Measurements from ENCODE around the gene CENPA.
"Not testable (repeated sequence)": the region's sequence is repeated elsewhere in the genome, so short reads cannot be mapped to it uniquely, and the experiment has no call there.

GRCh38 chr2:26750467-26750866, 35.4 kb upstream of the CENPA start:
- TF ChIP-seq, protein P1, sequence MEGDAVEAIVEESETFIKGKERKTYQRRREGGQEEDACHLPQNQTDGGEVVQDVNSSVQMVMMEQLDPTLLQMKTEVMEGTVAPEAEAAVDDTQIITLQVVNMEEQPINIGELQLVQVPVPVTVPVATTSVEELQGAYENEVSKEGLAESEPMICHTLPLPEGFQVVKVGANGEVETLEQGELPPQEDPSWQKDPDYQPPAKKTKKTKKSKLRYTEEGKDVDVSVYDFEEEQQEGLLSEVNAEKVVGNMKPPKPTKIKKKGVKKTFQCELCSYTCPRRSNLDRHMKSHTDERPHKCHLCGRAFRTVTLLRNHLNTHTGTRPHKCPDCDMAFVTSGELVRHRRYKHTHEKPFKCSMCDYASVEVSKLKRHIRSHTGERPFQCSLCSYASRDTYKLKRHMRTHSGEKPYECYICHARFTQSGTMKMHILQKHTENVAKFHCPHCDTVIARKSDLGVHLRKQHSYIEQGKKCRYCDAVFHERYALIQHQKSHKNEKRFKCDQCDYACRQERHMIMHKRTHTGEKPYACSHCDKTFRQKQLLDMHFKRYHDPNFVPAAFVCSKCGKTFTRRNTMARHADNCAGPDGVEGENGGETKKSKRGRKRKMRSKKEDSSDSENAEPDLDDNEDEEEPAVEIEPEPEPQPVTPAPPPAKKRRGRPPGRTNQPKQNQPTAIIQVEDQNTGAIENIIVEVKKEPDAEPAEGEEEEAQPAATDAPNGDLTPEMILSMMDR (IDR thresholded peaks at IDR 0.05) = not testable (repeated sequence)
- not testable (repeated sequence) for TF ChIP-seq EZH2, EZH2phosphoT487 (IDR thresholded peaks at IDR 0.05)

All from neural progenitor cell (in vitro differentiated cells).